Ovary (tissue), 9 donors: ENCODE data around the gene PALD1. TPM values are rescaled to one million over a fixed set of nuclear protein-coding genes. Genes with fewer than 3 reads are reported as not detected.

ENCODE experiments used
- DNase-seq, 5 donors: peaks; one replicate each; pipeline ENCODE4 v3.0.0-alpha.2; 2019 to 2020
- H3K27ac ChIP-seq, 2 donors: fragments of 200-600 bp; one replicate each; pipeline versions ENCODE4 v1.5.1 to v1.8.0; 2019 to 2022
- H3K27me3 ChIP-seq: fragments of 200-600 bp; one replicate; pipeline ENCODE4 v1.8.0; 2022
- H3K36me3 ChIP-seq: fragments of 200-600 bp; sonication (generic); one replicate; pipeline ENCODE4 v1.5.1; 2019
- H3K4me1 ChIP-seq: one replicate; pipeline ENCODE4 v1.8.1; 2013; ENCODE audit warnings: mild to moderate bottlenecking, moderate library complexity; ENCODE audit not compliant: insufficient read depth
- H3K4me3 ChIP-seq: fragments of 200-600 bp; sonication (generic); one replicate; pipeline ENCODE4 v1.5.1; 2017
- H3K9me3 ChIP-seq, 2 donors: fragments of 200-600 bp in 1 of 2; sonication (generic) in 1 of 2; one replicate each; pipeline versions ENCODE4 v1.5.1 to v1.8.1; 2013 to 2019; ENCODE audit warnings: mild to moderate bottlenecking in 1 of 2, moderate library complexity in 1 of 2
- CTCF ChIP-seq, 3 donors: fragments of 450-650 bp in 2 of 3; fragments of 200-600 bp in 1 of 3; IDR thresholded peaks; one replicate each; pipeline versions ENCODE4 v1.5.1 to v1.8.0; 2016 to 2022; ENCODE audit warnings: antibody characterized with exemption in 3 of 3, mild to moderate bottlenecking in 1 of 3
- EP300 ChIP-seq: sonication (generic); formaldehyde crosslinking; IDR thresholded peaks from one replicate; pipeline ENCODE4 v1.6.1; 2017; ENCODE audit warnings: antibody characterized with exemption
- POLR2A ChIP-seq: fragments of 450-650 bp; IDR thresholded peaks from one replicate; pipeline ENCODE4 v1.6.1; 2017; ENCODE audit warnings: antibody characterized with exemption, mild to moderate bottlenecking, moderate library complexity
- WGBS, 3 donors: extraction: QIAGEN DNeasy Blood & Tissue Kit in 1 of 3; methylation state at CpG; one replicate each; pipeline versions ENCODE4 v1.1.5 to v1.1.7; 2013 to 2017; 5-methylcytosine and 5-hydroxymethylcytosine counted together
- intact Hi-C, 4 donors: fragments of 100-400 bp; cut with DNase I; formaldehyde crosslinking; loops; one replicate each; pipeline versions ENCODE4 v1.11.0 to v1.15.1; 2022 to 2023
- polyA plus RNA-seq, 2 donors: library from polyadenylated mRNA; stranded (reverse); fragments of 200-250 nt in 1 of 2; fragments of 350-450 nt in 1 of 2; fragmentation: Illumina TruSeq in 1 of 2; extraction: RNeasy Lipid Tissue Mini Kit (QIAGEN cat#74804) in 1 of 2; gene quantifications; one replicate each; pipeline ENCODE4 v1.2.3, GENCODE V29; 2013 to 2014
- total RNA-seq, 7 donors: library from RNA; depleted of rRNA in 2 of 7; stranded (reverse); fragments of >200 nt in 2 of 7; fragmentation: NEBNext Ultra II Directional in 3 of 7; extraction: Animal tissue kit (Norgen Biotek cat#: 25700) in 3 of 7; gene quantifications; one replicate each; pipeline versions ENCODE4 v1.1.0 to v1.2.4, GENCODE V29; 2016 to 2023
- donor health status: DM: no; HTN: no; CAD: no; lungs with moderate emphysema.
- donor health status: DM: no; HTN: no; CAD: no.
- donor health status: Bipolar disorder and iron deficiency.
- donor health status: DM: yes; HTN: yes; CAD: no.
- donor health status: DM: no; HTN: no; CAD: no.
- donor health status: DM: yes; HTN: yes; CAD: no.

PALD1 gene
- total and polyA plus RNA-seq, 9 donors: 2.2 to 10.5 (median 6.8) TPM

GRCh38 chr10:70593513-70593890 lies 114.9 kb downstream of the PALD1 start:
- TF ChIP-seq POLR2A: no peak
- TF ChIP-seq CTCF (IDR thresholded peaks at IDR 0.05): no peak
- no peak for TF ChIP-seq EP300
- Histone ChIP-seq H3K36me3 (no peaks in the 10 kb centered on the region), H3K27ac (no peak overlapping the region), H3K4me3 (no peak overlapping the region), H3K9me3 (no peaks in the 10 kb centered on the region), H3K27me3 (no peaks in the 10 kb centered on the region), H3K4me1 (no peaks in the 10 kb centered on the region)
- intact Hi-C loops: no loop called here
- WGBS, 3 donors: 84 to 95% (median 90%) methylated on average over 7 of the region's 7 CpGs
- DNase-seq: no peak

DNA sequence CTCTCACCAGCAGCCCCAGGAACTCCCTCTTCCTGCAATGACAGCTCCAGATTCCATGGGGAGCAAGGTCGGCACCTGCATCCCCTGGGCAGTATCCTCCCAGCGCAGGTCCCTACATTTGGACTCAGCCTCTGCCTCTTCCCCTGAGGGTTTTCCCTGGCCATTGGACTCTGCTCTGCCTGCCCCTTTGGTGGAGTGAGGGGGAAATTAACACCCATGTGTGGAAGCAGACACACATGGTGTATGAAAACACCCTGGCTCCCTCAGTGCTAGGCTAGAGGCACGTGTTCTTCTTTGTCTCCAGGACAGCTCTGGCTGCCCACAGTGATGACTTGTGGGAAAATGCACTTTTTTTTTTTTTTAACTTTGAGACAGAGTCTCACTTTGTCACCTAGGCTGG lies 115.6 kb downstream of the PALD1 start:
- no peaks in the 10 kb centered on the region for H3K9me3 ChIP-seq
- no peaks in the 10 kb centered on the region for H3K4me1 ChIP-seq
- no peak overlapping the region for H3K27ac ChIP-seq
- TF ChIP-seq POLR2A: no peak
- no peak for TF ChIP-seq CTCF (IDR thresholded peaks at IDR 0.05)
- TF ChIP-seq EP300: no peak
- WGBS, 3 donors: 86 to 95% (median 92%) methylated on average over 3 of the region's 3 CpGs
- intact Hi-C loops: no loop called here
- DNase-seq: no peak
- H3K4me3 ChIP-seq: no peak overlapping the region
- H3K36me3 ChIP-seq: no peaks in the 10 kb centered on the region
- no peaks in the 10 kb centered on the region for H3K27me3 ChIP-seq

DNA sequence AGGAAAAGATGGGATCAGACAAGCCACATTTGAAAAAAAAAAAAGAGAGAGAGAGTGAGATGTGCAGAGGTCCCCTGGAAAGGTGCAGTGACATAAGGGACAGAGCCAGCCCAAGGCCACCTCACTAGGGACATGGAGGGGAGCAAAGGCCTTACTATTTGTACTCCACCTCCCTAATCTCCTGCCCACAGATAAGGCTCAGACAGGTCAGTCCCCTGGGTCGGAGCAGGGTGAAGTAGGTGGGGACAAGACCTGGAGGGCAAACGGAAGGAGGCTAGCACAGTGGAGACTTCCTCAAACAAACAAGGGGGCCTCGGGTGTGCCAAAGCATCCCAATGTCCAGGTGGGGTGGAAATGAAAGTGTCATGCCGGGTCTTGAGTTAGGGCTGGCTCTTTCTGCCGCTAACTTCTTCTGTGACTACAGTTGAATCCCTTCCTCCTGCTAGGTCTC lies 117.0 kb downstream of the PALD1 start:
- DNase-seq: no peak
- Histone ChIP-seq H3K27ac (no peak overlapping the region), H3K4me1 (no peaks in the 10 kb centered on the region), H3K36me3 (no peaks in the 10 kb centered on the region), H3K4me3 (no peak overlapping the region), H3K9me3 (no peaks in the 10 kb centered on the region), H3K27me3 (no peaks in the 10 kb centered on the region)
- TF ChIP-seq CTCF (IDR thresholded peaks at IDR 0.05) (no peak), EP300 (no peak), POLR2A (no peak)
- WGBS, 3 donors: 87 to 91% (median 89%) methylated on average over 5 of the region's 5 CpGs
- intact Hi-C loops: no loop called here

DNA sequence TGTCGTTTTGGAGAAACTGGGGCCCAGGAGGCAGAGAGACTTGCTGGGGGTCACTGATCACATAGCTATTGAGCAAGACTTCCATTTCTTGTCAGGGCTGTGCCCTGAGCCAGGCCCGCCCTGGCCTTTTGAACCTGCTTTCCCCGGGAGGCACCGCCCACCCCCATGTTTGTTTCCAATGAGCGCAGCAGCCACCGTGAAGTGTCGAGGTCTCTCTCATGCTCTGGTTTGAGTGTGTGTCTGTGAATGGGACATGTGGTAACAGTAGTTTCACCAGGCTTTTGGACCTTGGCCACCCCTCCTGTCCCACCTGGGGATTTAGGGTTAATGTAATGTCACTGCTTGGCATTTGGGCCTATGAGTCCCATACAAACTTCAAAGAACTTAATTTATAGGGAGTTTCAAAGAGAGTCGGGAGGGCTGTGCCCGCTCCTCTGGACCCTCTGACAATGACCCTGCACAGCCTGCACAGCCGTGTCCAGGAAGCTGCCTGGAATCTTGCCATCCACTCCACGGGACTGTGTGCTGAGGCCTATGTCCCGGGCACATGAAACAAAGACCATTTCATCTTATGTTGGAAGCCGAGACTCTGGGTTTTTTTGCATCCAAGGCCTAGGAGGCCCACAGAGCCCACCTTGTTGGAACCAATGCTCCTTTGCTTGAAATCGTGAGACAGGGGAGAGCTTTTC lies 117.7 kb downstream of the PALD1 start:
- intact Hi-C loops: no loop called here
- no peaks in the 10 kb centered on the region for H3K36me3 ChIP-seq
- H3K9me3 ChIP-seq: no peaks in the 10 kb centered on the region
- no peak overlapping the region for H3K27ac ChIP-seq
- WGBS, 3 donors: 76 to 82% (median 79%) methylated on average over 14 of the region's 14 CpGs
- no peak overlapping the region for H3K4me3 ChIP-seq
- no peaks in the 10 kb centered on the region for H3K4me1 ChIP-seq
- H3K27me3 ChIP-seq: no peaks in the 10 kb centered on the region
- DNase-seq: no peak
- no peak for TF ChIP-seq EP300
- no peak for TF ChIP-seq CTCF (IDR thresholded peaks at IDR 0.05)
